ENCODE measurements around the gene ISG20.

Gene ISG20

DNA sequence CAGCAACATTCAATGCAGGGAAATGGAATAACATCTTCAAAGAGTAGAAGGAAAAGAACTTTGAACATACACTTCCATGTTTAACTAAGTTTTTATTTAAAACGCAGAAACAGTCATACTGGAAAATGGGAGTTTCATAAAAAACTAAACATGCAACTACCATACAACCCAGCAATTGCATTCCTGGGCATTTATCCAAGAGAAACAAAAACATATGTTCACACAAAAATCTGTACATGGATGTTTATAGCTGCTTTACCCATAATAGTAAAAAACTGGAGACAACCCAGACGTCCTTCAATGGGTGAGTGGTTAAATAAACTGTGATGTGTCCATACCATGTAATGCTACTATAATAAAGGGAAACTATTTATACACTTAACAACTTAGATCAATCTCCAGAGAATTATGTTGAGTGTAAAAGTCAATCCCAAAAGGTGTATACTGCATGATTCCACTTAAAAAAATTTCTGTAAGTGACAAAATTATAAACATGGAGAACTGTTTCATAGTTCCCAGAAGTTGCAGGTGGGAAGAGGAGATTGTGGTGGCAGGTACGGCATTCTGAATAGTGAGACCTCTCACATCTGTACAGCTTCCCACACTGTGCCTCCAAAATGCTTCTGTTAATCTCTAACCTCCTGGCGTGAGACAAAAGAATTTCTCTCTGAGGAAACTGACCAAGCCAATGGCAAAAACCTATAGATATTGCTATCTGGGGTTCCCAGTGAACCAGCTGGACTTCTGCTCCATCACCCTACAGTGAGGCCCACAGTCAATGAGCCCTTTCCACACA, 23.1 kb downstream of the ISG20 start:
- TF ChIP-seq, protein P1, sequence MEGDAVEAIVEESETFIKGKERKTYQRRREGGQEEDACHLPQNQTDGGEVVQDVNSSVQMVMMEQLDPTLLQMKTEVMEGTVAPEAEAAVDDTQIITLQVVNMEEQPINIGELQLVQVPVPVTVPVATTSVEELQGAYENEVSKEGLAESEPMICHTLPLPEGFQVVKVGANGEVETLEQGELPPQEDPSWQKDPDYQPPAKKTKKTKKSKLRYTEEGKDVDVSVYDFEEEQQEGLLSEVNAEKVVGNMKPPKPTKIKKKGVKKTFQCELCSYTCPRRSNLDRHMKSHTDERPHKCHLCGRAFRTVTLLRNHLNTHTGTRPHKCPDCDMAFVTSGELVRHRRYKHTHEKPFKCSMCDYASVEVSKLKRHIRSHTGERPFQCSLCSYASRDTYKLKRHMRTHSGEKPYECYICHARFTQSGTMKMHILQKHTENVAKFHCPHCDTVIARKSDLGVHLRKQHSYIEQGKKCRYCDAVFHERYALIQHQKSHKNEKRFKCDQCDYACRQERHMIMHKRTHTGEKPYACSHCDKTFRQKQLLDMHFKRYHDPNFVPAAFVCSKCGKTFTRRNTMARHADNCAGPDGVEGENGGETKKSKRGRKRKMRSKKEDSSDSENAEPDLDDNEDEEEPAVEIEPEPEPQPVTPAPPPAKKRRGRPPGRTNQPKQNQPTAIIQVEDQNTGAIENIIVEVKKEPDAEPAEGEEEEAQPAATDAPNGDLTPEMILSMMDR (IDR thresholded peaks at IDR 0.05): no peak
- TF ChIP-seq ZFX (IDR thresholded peaks at IDR 0.05; ENCODE audit: borderline replicate concordance): no peak

DNA sequence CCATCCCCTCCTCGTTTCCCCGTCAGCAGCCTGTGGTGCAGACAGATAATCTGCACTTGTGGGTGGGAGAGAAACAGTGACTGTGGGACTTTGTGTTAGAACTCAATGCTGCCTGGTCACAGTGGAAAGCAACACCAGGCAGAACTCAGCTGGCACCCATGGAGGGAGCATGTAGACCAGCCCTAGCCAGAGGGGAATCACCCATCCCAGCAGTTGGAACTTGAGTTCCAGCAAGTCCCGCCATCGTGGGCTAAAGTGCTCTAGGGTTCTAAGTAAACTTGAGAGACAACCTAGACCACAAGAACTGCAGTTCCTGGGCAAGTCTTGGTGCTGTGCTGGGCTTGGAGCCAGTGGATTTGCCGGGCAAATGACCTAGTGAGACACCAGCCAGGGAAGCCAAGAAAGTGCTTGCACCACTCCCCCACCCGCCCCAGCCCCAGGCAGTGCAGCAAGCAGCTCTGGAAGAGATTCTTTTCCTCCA, 24.4 kb downstream of the ISG20 start:
- no peak for TF ChIP-seq ZFX (IDR thresholded peaks at IDR 0.05; ENCODE audit: borderline replicate concordance)
- TF ChIP-seq, protein P1 (IDR thresholded peaks at IDR 0.05): no peak
- no peak overlapping the region for H3K27ac ChIP-seq

More for the DNA sequence above, 23.1 kb downstream of the ISG20 start:
- no peak overlapping the region for H3K27ac ChIP-seq

DNA sequence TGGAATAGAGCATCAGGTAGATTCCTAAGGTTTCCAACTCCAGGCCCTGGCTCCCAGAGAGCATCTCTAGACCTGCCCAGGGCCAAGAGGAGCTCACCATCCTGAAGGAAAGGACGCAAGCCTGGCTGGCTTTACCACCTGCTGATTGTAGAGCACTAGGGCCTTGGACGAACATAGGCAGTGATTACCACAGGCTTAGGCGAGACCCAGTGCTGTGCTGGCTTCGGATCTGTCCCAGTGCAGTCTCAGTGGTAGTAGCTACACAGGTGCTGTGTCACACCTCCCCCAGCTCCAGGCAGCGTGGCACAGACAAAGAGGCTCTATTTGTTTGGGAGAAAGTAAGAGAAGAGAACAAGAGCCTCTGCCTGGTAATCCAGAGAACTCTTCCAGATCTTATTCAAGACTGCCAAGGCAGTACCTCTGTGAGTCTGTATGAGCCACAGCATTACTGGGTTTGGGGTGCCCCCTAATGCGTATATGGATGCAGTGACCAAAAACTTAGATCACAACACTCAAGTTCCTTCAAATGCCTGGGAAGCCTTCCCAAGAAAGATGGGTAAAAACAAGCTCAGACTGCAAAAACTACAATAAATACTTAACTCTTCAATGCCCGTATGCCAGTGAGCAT, 25.4 kb downstream of the ISG20 start:
- H3K27ac ChIP-seq: no peak overlapping the region
- TF ChIP-seq, protein P1 (IDR thresholded peaks at IDR 0.05): no peak
- no peak for TF ChIP-seq ZFX (IDR thresholded peaks at IDR 0.05; ENCODE audit: borderline replicate concordance)

DNA sequence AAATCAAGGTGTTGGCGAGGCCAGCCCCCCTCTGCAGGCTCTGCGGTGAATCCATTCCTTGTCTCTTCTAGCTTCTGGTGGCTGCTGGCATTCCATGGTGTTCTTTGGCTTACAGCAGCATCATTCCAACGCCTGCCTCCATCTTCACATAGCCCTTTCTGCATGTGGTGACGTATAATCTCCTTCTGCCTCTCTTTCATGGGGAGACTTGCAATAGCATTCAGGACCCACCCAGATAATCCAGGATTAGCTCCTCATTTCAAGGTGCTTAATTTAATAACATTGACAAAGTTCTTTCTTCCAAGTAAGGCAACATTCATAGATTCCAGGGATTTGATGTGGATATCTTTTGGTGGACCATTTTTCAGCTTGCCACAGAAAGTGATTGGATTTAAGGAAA, 35.8 kb downstream of the ISG20 start:
- no peak overlapping the region for H3K27ac ChIP-seq
- no peak for TF ChIP-seq ZFX (IDR thresholded peaks at IDR 0.05; ENCODE audit: borderline replicate concordance)
- TF ChIP-seq, protein P1 (IDR thresholded peaks at IDR 0.05): no peak

DNA sequence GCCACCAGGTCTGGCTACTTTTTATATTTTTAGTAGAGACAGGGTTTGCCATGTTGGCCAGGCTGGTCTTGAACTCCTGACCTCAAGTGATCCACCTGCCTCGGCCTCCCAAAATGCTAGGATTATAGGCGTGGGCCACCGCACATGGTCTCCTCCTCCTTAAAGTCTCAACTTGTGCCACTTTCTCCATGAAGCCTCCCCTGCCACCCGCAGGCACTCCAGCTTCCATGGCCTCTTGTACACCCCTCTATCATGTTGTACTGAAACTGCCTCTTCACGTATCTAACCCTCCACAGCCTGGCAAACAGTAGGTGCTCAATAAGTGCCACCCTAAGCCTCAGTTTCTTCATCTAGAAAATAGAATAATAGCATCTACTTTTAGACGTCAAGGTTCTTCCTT, 39.9 kb downstream of the ISG20 start:
- TF ChIP-seq, protein P1 (IDR thresholded peaks at IDR 0.05): no peak
- TF ChIP-seq ZFX (IDR thresholded peaks at IDR 0.05; ENCODE audit: borderline replicate concordance): no peak
- no peak overlapping the region for H3K27ac ChIP-seq

DNA sequence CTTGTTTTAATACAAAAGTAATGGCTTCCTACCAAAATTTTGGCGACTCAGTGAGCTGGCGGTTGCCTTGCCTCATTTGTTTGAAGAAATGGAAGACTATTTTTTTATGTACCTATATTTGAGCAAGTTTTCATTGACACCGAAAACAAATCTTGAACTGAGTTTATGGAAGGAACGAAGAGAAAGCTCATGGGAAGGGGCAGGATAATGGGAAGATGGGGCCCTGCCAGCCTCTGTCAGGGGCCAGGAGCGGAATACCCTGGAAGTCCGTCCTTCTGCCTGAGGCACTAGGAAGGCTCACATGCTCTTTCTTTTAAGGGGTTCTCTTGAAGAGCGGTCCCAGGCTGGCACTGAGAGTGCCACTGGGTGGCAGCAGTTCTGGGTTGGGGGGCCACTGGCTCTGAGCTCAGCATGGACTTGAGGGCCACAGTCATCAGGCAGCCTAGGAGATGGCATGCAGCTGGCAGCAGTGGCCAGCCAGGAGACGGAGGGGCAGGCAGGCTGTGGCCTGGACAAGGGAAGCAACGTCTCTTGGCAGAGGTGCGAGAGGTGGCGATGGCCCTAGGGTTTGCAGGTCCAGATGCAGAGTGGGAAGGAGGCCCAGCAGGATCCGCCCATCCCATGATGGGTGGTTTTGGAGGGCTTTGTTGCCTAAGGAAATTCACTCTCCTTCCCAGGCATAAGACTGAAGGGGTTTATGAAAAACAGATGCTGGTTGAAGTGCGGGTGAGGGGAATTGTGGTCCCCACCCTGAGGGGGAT, 41.6 kb downstream of the ISG20 start:
- H3K27ac ChIP-seq: no peak overlapping the region
- TF ChIP-seq, protein P1 (IDR thresholded peaks at IDR 0.05): no peak
- TF ChIP-seq ZFX (IDR thresholded peaks at IDR 0.05; ENCODE audit: borderline replicate concordance): no peak

All from 22Rv1 (cell line).